ENCODE measurements around the gene STK24. TPM values are rescaled to one million over a fixed set of nuclear protein-coding genes. Genes with fewer than 3 reads are reported as not detected.

STK24 gene
- polyA plus RNA-seq, 1 experiment: 44.0 TPM

- Histone ChIP-seq H3K4me3 (ENCODE audit: low read depth, low read length) (no peak overlapping the region), H3K27me3 (ENCODE audit: control insufficient read depth, insufficient read depth, low read length) (no peaks in the 10 kb centered on the region), H3K27ac (ENCODE audit: low read depth, low read length) (no peak overlapping the region), H3K9me3 (ENCODE audit: control insufficient read depth, insufficient read depth, low read length) (peaks cover 6% of the 10 kb centered on the region; the same call in 1 of the 2 replicates)
- POLR2A ChIA-PET: interaction anchor here (1.7 kb wide), 1 partner anchor 8 kb away, joined by 8 read pairs; no protein-coding TSS in a partner anchor
- DNase-seq (ENCODE audit: low read depth, low spot score): no peak
- CTCF ChIA-PET: interaction anchor here (1.1 kb wide), 1 partner anchor 96 kb away, joined by 3 read pairs; no protein-coding TSS in a partner anchor
- no peak for TF ChIP-seq CTCF (IDR thresholded peaks at IDR 0.05; ENCODE audit: low read depth, low read length)
These were observed 19.8 kb downstream of the STK24 start for GRCh38 chr13:98556968-98557631.

- Histone ChIP-seq H3K27me3 (ENCODE audit: control insufficient read depth, insufficient read depth, low read length) (no peaks in the 10 kb centered on the region), H3K27ac (ENCODE audit: low read depth, low read length) (no peak overlapping the region), H3K4me3 (ENCODE audit: low read depth, low read length) (no peak overlapping the region), H3K9me3 (ENCODE audit: control insufficient read depth, insufficient read depth, low read length) (peaks cover 6% of the 10 kb centered on the region)
- no peak for DNase-seq (ENCODE audit: low read depth, low spot score)
- ChIA-PET CTCF (interaction anchor here (1.1 kb wide), 1 partner anchor 97 kb away, joined by 3 read pairs; no protein-coding TSS in a partner anchor), POLR2A (no interaction called here)
- TF ChIP-seq CTCF (IDR thresholded peaks at IDR 0.05; ENCODE audit: low read depth, low read length): no peak
These were observed 20.6 kb downstream of the STK24 start for GRCh38 chr13:98556142-98556816.

GRCh38 chr13:98549728-98550317 lies 27.1 kb downstream of the STK24 start:
- ChIA-PET CTCF (interaction anchor here (1.1 kb wide), 1 partner anchor 83 kb away, joined by 3 read pairs; no protein-coding TSS in a partner anchor), POLR2A (interaction anchor here (1.1 to 1.9 kb wide), 6 partner anchors 8 to 95 kb away, joined by 3 to 8 read pairs (median 6); partner anchors contain the start of gene STK24)
- DNase-seq (ENCODE audit: low read depth, low spot score): no peak
- Histone ChIP-seq H3K27me3 (ENCODE audit: control insufficient read depth, insufficient read depth, low read length) (no peaks in the 10 kb centered on the region), H3K9me3 (ENCODE audit: control insufficient read depth, insufficient read depth, low read length) (peaks cover 17% of the 10 kb centered on the region), H3K4me3 (ENCODE audit: low read depth, low read length) (no peak overlapping the region), H3K27ac (ENCODE audit: low read depth, low read length) (peak overlapping the region; percentile 83)
- no peak for TF ChIP-seq CTCF (IDR thresholded peaks at IDR 0.05; ENCODE audit: low read depth, low read length)

GRCh38 chr13:98549006-98549727 lies 27.7 kb downstream of the STK24 start:
- Histone ChIP-seq H3K9me3 (ENCODE audit: control insufficient read depth, insufficient read depth, low read length) (peaks cover 17% of the 10 kb centered on the region), H3K4me3 (ENCODE audit: low read depth, low read length) (no peak overlapping the region), H3K27ac (ENCODE audit: low read depth, low read length) (peak overlapping the region; percentile 83), H3K27me3 (ENCODE audit: control insufficient read depth, insufficient read depth, low read length) (no peaks in the 10 kb centered on the region)
- ChIA-PET POLR2A (interaction anchor here (0.6 to 1.9 kb wide), 9 partner anchors 8 to 95 kb away, joined by 3 to 11 read pairs (median 6); partner anchors contain the start of gene STK24), CTCF (no interaction called here)
- TF ChIP-seq CTCF (IDR thresholded peaks at IDR 0.05; ENCODE audit: low read depth, low read length): no peak
- peak; percentile 88 for DNase-seq (ENCODE audit: low read depth, low spot score)

Data from AG04450 (cell line).